NCI-H146 treated with DMSO at 0.1 percent for 48 hours (cell line): ENCODE measurements around the gene SCCPDH.

Source experiments
- DNase-seq: peaks from one replicate; lab custom pipeline; 2025; ENCODE audit not compliant: unreplicated experiment; lab: John Stamatoyannopoulos, UW

The SCCPDH gene

DNA sequence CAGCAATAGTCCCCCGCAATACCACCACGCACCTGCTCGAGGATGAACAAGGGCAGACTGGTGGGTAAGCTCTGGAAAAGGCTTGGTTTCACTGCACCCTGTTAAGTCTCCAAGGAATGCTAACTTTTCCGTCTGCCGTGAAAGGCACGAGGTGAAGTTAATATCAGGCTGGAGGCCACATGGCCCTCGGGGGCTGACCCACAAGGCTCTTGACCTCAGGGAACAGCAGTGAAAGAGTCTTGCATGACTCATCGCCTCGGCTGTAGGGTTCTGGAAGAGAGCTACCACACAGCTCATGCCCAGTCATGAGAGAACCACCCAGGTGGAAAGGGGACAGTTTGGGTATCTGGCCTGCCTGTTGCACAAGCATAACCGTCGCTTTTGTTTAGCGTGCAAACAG is 24.7 kb downstream of the SCCPDH start:
- peak; percentile 93 for DNase-seq

DNA sequence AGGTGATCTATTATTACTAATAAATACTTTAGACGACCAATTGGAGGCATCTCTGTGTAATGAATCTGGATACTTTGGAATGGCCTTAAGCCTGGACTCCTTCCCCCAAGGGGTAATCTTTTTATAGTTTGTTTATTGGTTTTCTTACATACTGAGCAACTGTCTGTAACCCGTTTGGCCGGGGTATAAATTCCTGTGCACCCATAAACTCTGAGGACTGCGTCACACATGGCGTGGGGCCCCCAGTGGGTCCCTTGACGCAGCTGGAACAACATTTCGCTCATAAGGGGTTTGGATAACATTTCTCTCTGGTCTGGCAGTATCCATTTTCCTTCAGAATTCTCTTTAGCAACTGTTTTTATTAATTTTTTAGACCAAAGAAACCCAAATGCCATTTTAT is 26.5 kb downstream of the SCCPDH start:
- no peak for DNase-seq

DNA sequence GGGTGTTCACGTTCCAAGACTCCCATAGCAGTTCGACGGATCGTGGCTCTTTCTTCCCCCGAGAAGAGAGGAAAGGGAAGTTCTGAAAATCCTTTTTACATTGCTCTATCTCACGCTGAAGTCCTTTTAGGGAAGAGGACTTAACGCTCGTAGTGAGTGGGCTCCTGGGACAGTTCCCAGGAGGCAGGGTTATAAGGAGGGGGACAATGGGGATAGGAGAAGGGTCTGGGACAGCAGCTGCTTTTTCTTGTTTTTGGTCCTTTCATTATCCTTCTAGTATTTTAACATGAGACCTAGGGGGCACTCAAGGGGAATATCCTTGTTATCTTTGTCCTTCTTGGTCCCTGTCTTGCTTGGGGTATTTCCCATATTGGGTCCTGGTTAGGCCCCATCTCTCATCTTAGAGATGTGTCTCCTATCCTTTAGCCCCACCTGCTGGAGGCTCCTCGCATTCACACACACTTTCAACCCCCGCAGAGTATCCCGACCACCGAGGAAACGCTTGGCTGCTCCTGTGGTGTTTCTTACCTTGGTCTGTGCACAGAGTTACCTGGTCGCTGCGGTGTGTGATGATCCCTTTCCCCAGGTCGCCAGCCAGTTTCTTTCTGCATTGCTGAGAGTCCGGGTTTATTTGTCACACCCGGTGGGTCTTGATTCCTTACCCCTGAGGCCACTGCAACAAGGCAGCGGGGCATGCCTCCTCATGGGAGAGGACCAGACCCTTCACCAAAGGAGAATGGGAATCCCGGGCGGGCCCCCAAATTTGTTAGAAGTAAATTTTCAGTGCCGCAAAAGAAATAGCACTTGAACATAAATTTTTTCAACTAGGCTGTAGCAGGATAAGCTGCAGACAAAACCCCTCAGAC is 29.7 kb downstream of the SCCPDH start:
- DNase-seq = peak; percentile 49

DNA sequence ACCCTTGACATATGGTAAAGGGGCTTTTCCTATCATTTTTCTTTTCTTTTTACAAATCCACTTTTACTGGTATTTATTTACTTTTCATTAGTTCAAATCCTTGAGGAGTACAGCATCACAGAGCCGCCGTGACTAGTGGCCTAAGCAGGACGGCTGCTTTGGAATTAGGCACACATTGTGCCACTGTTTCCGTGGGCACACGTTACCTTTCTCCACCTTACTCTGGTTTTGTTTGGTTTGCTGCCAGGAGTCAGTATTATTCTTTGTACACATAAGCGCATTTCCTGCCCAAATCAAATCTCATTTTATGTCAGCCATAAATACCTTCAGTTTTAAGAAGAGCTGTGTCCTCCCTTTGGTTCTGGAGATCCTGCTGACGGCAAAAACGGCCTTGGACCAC is 31.2 kb downstream of the SCCPDH start:
- DNase-seq = no peak

DNA sequence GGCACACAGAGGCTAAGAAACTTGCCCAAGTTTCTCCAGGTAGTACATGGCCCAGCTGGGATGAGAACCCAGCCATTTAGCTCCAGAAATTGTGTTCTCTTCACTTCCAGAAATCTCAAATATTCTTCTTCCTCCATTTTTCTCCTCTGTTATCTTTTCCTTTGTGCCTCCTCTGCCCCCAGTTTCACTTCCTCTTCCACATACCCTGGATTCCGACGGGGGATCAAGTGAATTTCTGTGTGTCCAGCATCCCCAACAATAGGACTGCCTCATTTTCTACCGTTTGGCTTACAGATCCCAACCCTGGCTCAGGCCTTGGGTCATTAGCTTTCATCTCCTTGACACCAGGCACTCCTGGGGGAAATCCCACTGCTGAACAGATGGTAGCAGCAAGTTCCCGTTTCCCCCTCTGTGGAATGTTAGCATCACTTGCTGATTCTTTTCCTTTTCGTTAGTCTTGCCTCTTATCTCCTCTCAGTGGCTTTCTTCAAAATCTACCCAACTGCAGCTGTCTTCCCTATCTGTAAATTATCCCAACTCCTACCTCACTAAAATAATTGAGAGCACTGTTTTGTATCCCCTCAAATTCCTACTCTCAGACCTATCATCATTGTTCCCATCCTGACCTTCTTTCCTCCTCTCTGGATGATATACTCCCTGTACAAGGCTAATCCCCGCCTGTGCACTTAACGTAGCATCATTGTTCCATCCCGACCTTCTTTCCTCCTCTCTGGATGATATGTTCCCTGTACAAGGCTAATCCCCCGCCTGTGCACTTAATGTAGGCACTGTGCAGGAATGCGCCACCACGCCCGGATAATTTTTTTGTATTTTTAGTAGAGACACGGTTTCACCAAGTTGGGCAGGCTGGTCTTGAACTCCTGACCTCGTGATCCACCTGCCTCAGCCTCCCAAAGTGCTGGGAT is 36.5 kb downstream of the SCCPDH start:
- no peak for DNase-seq

DNA sequence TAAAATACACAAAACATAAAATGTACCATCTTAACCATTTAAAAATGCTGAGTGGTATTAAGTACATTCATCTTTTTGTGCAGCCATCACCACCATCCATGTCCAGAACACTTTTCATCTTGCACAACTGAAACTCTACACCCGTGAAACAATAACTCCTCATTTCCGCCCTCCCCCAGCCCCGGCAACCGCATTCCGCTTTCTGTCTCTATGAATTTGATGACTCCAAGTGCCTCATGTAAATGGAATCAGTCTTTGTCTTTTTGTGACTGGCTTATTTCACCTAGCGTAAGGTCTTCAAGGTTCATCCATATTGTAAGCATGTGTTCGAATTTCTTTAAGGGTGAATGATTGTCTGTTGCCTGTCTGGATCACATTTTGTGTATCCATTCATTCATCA is 37.2 kb downstream of the SCCPDH start:
- DNase-seq = no peak

DNA sequence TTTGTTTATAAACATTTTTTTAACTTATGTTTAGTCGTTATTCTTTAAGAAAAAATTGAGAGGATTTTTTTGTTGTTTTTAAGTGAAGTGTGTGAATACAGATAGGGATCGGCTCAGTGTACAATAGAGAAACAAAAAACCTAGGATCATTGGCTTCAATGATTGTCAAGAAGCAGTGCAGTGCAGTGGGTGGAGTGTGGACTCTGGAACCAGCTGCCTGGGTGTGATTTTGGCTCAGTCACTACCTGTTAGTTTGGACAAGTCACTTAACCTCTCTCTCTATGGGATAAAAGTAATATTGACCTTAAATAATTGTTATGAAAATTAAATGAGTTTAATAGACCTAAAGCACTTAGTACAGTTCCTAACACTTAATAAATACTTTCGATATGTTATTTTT is 41.3 kb downstream of the SCCPDH start:
- DNase-seq = no peak

DNA sequence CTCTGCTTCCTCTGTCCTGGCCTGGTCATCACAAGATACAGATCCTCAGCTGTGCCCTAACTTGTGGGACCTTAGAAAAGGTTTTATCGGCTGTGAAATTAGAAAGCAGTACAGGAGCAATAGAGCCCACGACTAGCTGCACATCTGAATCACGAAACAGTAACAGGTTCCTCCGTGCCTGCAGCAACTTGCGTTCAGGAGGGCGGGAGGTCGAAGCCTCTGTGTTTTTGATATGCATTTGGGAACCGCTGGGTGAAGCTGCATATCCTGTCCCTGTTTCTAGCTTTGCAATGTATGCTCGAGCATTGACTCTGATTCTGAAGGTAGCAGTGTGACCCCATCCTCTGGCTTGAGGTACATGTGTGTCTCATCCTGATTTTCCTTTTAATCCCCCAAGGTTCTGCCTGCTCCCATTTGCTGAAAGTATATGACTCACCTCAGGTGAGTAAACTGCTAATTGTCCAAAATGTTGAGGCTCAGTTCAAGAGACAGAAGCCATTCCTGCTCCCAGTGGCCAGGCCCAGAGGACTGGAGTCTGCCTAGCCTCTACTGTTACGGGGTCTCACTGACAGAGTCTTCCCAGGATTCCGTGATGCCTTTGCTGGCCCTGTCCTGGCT is 44.3 kb downstream of the SCCPDH start:
- no peak for DNase-seq

DNA sequence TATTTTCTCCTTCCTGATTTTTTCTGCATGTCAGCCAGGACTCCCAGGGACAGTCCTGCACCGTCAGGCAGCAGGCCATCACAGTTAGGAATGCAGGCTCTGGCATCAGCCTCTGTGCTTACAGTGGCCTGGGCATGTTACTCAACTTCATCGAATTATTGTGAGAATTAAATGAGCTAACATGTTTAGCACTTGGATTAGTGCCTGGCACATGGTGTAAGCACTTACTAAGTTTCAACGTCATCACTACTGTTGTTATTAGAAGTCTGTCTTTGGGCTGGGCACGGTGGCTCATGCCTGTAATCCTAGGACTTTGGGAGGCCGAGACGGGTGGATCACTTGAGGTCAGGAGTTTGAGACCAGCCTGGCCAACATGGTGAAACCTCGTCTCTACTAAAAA is 45.1 kb downstream of the SCCPDH start:
- DNase-seq = no peak

DNA sequence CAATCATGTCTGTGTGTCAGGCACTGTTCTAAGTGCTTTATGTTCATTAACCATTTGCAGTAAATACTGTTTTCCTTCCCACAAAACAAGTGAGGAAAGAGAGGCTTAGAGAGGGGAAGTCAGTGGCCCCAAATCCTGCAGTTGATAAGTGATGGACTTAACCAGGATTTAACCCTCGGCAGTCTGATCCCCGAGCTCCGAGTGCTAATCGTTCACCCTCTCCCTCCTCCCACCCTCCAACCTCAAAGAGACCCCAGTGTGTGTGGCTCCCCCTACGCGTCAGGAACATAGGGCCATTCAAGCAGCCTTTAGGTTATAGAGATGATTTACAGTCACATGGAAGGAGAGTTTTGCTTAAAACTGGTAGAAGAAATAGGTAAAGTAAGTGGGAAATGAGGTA is 47.2 kb downstream of the SCCPDH start:
- no peak for DNase-seq

DNA sequence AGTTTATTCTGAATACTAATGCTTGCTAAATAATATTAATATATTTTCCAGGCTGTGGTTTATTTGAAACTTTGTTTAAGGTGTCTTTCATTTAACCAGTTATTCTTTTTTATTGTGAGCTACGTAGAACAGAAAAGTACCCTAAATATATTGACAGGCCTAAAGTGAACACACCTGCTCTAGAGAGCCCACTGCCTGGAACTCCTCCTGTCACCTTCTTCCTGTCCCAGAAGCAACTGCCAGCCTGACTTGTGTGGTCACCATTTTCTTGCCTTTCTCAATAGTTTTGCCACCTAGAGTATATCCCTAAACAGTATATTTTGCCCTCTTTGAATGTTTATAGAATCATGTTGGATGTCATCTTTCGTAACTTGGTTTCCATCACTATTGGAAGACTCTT is 48.5 kb downstream of the SCCPDH start:
- DNase-seq = no peak

DNA sequence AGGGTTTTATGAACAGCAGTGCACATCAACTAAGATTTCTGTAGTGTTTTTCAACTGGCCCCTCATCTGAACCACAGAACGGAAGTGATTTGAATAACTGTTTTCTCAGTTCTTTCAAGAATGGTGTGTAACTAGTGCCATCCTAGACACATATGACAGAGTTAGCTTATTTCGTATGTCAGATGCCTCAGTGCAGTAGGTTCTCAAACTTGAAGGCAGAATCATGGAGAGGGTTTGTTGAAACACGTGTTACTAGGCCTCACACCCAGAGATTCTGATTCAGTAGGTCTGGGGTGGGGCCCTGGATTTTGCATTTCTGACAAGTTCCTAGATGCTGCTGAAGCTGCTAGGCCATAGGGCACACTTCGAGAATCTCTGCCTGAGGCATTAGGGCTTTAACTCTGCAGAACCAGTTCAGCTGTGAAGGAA is 49.0 kb downstream of the SCCPDH start:
- no peak for DNase-seq

DNA sequence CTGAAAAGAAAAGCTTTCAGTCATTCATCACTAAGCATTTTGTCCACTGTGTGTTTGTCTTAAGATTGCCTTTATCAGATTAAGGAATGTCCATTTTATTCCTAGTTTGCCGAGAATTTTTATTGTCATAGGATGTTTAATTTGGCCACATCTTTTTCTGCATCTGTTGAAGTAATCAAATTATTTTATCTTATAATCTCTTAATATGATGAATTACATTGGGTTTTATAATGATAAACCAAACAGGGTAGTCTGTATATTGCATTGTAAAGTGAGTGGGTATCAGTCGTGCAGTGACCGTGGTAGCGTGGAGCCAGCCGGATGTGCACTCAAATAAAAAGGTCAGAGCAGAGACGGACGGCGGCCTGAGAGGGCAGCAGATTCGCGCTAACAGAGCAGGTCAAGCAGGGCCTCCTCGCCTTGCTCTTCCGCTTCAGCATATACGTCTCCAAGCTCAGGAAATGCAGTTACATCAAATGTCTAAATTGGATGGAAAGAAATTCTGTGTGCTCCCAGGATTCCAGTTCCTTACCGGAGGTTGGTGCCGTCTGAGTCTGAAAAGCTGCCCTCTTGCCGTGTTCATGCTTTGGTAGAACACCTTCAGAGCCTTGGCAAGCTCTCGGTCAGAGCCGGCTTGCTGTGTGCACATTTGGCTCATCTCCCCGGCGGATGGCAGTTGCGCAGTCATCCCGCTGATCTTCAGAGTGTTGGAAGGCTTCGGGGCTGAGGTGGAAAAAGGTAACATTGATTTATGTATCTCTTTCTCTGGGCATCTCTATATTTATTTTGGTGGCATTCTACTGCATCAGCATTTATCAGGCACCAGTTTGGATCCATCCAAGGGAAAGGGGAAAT is 51.5 kb downstream of the SCCPDH start:
- DNase-seq = no peak

DNA sequence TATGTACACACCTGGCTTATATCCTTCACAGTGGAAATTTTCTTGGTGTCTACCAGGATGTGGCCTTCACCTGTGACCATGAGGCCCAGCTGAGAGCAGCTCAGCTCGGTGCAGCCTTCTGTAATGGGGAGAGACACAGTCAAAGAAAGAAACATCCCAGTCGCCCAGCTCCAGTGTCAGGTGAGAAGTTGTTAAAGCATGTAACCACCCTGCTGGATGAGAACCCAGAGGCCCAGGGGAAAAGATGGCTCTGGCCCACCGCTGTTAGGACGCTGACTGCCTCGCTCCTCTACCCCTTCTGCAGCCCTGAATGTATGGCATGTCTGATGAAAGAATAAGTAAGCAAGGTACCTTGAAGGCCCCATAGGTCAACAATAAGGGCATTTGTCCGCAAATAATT is 52.7 kb downstream of the SCCPDH start:
- DNase-seq = no peak

DNA sequence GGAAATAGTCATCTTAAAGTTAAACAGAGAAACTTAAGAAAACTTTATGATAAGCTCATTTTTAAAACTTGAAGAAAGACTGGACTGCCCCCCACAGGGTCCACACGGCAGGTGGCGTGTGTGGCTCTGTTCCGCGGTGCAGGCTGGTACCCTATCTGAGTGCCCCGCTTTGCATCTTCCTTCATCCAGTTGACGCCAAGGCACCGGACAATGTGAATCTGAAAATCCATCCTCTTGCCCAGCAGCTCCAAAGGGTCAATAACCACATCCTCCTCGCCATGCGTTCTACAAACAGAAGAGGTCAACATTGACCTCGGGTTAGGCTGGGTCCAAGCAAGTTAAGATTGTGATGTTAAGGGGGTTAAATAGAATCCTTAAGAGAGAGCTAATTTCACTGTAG is 54.5 kb downstream of the SCCPDH start:
- DNase-seq = no peak

DNA sequence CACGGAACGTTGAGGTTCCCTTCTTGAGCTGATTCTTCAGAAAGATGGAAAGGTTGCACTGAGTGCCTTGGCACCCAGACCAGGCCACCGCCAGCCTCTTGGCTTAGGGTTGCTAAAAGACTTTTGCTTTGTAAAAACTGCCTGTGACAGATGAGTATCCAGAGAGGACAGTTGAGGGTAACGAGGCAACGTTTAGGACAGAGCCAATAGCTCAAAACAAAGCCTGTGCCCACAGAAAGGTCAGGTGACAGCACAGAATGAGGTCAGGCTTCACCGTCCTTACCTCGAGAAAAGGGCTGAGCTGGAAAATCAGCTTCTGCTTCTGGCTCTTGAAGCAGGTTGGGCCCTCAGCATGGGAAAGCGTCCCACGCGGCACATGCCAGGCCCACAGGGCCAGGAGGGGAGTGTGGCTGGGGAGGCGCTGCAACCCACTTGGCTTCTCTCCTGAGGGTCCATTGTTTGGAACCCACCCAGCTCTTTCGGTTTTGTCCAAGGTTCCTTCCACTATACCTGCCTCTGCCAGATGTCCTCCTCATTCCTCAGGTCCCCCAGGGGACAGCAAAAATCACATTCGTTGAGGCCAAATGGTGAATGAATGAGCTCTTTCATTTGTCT is 55.5 kb downstream of the SCCPDH start:
- no peak for DNase-seq

DNA sequence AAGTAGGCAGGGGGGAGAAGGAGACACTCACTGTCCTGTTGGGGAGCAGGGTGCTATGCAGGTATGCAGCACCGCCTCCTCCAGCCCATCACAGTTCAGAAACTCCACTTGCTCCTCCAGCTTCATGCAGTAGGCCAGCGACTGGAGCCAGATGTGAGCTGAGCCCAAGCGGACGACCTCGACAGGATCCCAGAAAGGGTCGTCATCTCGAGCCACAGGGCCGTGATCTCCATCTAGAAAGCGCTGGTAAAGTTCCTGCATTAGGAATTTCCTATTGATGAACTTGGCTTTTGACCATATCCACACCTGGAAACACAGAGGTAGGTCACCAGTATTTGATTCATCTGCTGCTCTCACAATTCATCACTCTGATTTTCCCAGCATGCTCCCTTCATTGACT is 56.1 kb downstream of the SCCPDH start:
- DNase-seq = no peak

DNA sequence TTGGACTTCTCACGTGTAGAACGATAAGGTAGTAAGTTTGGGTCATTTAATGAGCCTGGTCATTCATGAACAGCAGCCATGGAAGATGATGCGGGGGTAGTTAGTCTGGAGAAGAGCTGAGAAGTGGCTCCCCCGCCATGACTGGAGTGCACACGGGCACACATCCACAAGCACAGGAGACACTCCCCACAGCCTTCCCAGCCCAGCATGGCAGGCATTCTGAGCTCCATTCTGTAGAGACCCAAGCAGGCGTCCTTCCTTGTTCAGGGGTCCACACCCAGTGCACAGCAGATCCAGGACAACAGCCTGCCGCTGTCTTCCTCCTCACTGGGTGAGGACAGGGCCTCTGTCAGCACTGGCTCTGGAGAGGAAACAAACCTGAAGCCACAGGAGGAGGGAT is 57.0 kb downstream of the SCCPDH start:
- no peak for DNase-seq

DNA sequence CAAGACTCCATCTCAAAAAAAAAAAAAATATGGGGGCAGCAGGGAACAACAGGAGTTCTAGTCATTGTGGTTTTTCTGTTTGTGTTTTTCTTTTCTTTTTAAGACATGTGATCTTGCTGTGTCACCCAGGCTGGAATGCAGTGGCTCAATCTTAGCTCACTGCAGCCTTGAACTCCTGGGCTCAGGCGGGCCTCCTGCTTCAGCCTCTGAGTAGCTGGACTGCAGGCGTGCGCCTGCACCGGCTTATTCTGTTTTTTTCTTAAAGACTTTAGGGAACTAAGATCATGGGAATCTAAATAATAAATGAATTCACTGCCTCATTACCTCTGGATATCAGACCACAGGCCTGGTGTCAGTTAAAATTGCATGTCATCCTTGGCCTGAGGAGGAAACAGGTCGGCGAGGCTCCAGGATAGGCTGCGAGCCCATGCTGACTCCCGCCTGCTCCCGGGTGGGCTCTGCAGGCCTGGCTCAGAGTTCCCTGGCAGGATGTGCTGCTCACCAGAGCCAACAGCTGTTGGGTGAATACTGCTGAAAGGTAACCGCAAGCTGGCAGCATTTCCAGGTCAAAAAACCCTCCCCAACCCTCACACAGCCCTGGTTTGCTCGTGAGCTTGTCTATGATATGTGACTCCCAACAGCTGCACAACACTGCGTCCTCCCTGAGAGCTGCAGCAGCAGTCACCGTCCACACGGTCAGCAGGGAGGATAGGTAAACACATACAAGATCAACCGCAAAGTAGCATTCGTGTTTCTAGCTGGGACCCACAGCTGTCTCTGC is 58.1 kb downstream of the SCCPDH start:
- DNase-seq = no peak
